BLaER1 (cell line): ENCODE measurements around the gene ATP9B.
"Not testable (repeated sequence)": the region's sequence is repeated elsewhere in the genome, so short reads cannot be mapped to it uniquely, and the experiment has no call there.

ENCODE experiments used
- H3K27ac ChIP-seq: shearing (Covaris generic); formaldehyde crosslinking; 2 replicates; pipeline ENCODE4 v1.8.1; 2022
- H3K27me3 ChIP-seq: shearing (Covaris generic); formaldehyde crosslinking; 2 replicates; pipeline ENCODE4 v1.8.1; 2022
- H3K36me3 ChIP-seq: shearing (Covaris generic); formaldehyde crosslinking; 2 replicates; pipeline ENCODE4 v1.8.1; 2022
- H3K4me1 ChIP-seq: shearing (Covaris generic); formaldehyde crosslinking; 2 replicates; pipeline ENCODE4 v1.8.1; 2022
- H3K4me2 ChIP-seq: shearing (Covaris generic); formaldehyde crosslinking; 2 replicates; pipeline ENCODE4 v1.8.1; 2022
- H3K4me3 ChIP-seq: shearing (Covaris generic); formaldehyde crosslinking; 2 replicates; pipeline ENCODE4 v1.8.1; 2022
- H3K9ac ChIP-seq: shearing (Covaris generic); formaldehyde crosslinking; 2 replicates; pipeline ENCODE4 v1.8.1; 2022
- H3K9me3 ChIP-seq: shearing (Covaris generic); formaldehyde crosslinking; 2 replicates; pipeline ENCODE4 v1.8.1; 2022
- H4K20me1 ChIP-seq: shearing (Covaris generic); formaldehyde crosslinking; 2 replicates; pipeline ENCODE4 v1.8.1; 2022
- Cebpa-rat ChIP-seq: shearing (Covaris generic); IDR thresholded peaks from 2 replicates; pipeline ENCODE4 v1.8.1; 2022

The ATP9B gene

GRCh38 chr18:79283929-79284328 is 214.7 kb downstream of the ATP9B start:
- no peak overlapping the region for H3K4me3 ChIP-seq
- H3K4me1 ChIP-seq = peaks cover 20% of the 10 kb centered on the region
- H3K4me2 ChIP-seq = peak overlapping the region; percentile 75
- peaks cover 10% of the 10 kb centered on the region for H3K36me3 ChIP-seq
- no peaks in the 10 kb centered on the region for H3K9me3 ChIP-seq
- no peak for TF ChIP-seq Cebpa-rat
- H3K27me3 ChIP-seq = no peaks in the 10 kb centered on the region
- H3K9ac ChIP-seq = no peak overlapping the region
- no peak overlapping the region for H3K27ac ChIP-seq
- H4K20me1 ChIP-seq = no peaks in the 10 kb centered on the region

GRCh38 chr18:79285191-79285590 is 216.0 kb downstream of the ATP9B start:
- not testable (repeated sequence) for H4K20me1 ChIP-seq, H3K4me2 ChIP-seq, H3K36me3 ChIP-seq, H3K9ac ChIP-seq, H3K4me3 ChIP-seq, H3K9me3 ChIP-seq, H3K27ac ChIP-seq, H3K27me3 ChIP-seq
- H3K4me1 ChIP-seq = peaks cover 20% of the 10 kb centered on the region

- H4K20me1 ChIP-seq, H3K9ac ChIP-seq, H3K4me1 ChIP-seq, H3K27me3 ChIP-seq, H3K36me3 ChIP-seq, H3K4me3 ChIP-seq, H3K27ac ChIP-seq, H3K4me2 ChIP-seq, H3K9me3 ChIP-seq: not testable (repeated sequence)
Measured at GRCh38 chr18:79290409-79290808, 221.2 kb downstream of the ATP9B start.

GRCh38 chr18:79290876-79291275 is 221.7 kb downstream of the ATP9B start:
- Histone ChIP-seq H3K27ac (no peak overlapping the region), H3K4me1 (peaks cover 9% of the 10 kb centered on the region), H3K9ac (no peak overlapping the region), H3K4me3 (no peak overlapping the region), H3K9me3 (peaks cover 5% of the 10 kb centered on the region; the same call in 1 of the 2 replicates), H4K20me1 (no peaks in the 10 kb centered on the region), H3K36me3 (peaks cover 9% of the 10 kb centered on the region), H3K27me3 (no peaks in the 10 kb centered on the region), H3K4me2 (no peak overlapping the region)
- TF ChIP-seq Cebpa-rat = no peak

GRCh38 chr18:79294235-79294634 is 225.0 kb downstream of the ATP9B start:
- peaks cover 9% of the 10 kb centered on the region for H3K36me3 ChIP-seq
- H3K4me3 ChIP-seq = no peak overlapping the region
- H3K27me3 ChIP-seq = no peaks in the 10 kb centered on the region
- no peak overlapping the region for H3K9ac ChIP-seq
- peaks cover 5% of the 10 kb centered on the region; the same call in 1 of the 2 replicates for H3K9me3 ChIP-seq
- no peak overlapping the region for H3K27ac ChIP-seq
- no peak for TF ChIP-seq Cebpa-rat
- no peaks in the 10 kb centered on the region for H4K20me1 ChIP-seq
- peak overlapping the region; percentile 29 for H3K4me2 ChIP-seq
- H3K4me1 ChIP-seq = peaks cover 9% of the 10 kb centered on the region

GRCh38 chr18:79299272-79299671 is 230.1 kb downstream of the ATP9B start:
- no peaks in the 10 kb centered on the region for H3K27me3 ChIP-seq
- TF ChIP-seq Cebpa-rat = no peak
- no peak overlapping the region for H3K4me2 ChIP-seq
- no peaks in the 10 kb centered on the region for H3K9me3 ChIP-seq
- no peaks in the 10 kb centered on the region for H4K20me1 ChIP-seq
- H3K36me3 ChIP-seq = peaks cover 9% of the 10 kb centered on the region
- H3K4me3 ChIP-seq = no peak overlapping the region
- no peak overlapping the region for H3K27ac ChIP-seq
- H3K4me1 ChIP-seq = peaks cover 3% of the 10 kb centered on the region
- H3K9ac ChIP-seq = no peak overlapping the region

- H4K20me1 ChIP-seq = no peaks in the 10 kb centered on the region
- no peak for TF ChIP-seq Cebpa-rat
- no peak overlapping the region for H3K4me2 ChIP-seq
- H3K9ac ChIP-seq = no peak overlapping the region
- no peak overlapping the region for H3K27ac ChIP-seq
- no peaks in the 10 kb centered on the region for H3K4me1 ChIP-seq
- no peaks in the 10 kb centered on the region for H3K27me3 ChIP-seq
- H3K9me3 ChIP-seq = no peaks in the 10 kb centered on the region
- peaks cover 14% of the 10 kb centered on the region for H3K36me3 ChIP-seq
- H3K4me3 ChIP-seq = no peak overlapping the region
Measured at GRCh38 chr18:79299711-79300110, 230.5 kb downstream of the ATP9B start.

GRCh38 chr18:79300413-79300812 is 231.2 kb downstream of the ATP9B start:
- Histone ChIP-seq H4K20me1 (no peaks in the 10 kb centered on the region), H3K4me1 (no peaks in the 10 kb centered on the region), H3K4me3 (no peak overlapping the region), H3K36me3 (peaks cover 19% of the 10 kb centered on the region), H3K27me3 (no peaks in the 10 kb centered on the region), H3K27ac (no peak overlapping the region), H3K9ac (no peak overlapping the region), H3K9me3 (no peaks in the 10 kb centered on the region), H3K4me2 (no peak overlapping the region)
- no peak for TF ChIP-seq Cebpa-rat

- H3K4me1 ChIP-seq = no peaks in the 10 kb centered on the region
- H3K36me3 ChIP-seq = peaks cover 30% of the 10 kb centered on the region
- no peak for TF ChIP-seq Cebpa-rat
- H3K4me3 ChIP-seq = no peak overlapping the region
- no peaks in the 10 kb centered on the region for H3K27me3 ChIP-seq
- no peak overlapping the region for H3K4me2 ChIP-seq
- H3K9me3 ChIP-seq = no peaks in the 10 kb centered on the region
- no peak overlapping the region for H3K9ac ChIP-seq
- no peaks in the 10 kb centered on the region for H4K20me1 ChIP-seq
- H3K27ac ChIP-seq = no peak overlapping the region
Measured at GRCh38 chr18:79302120-79302519, 232.9 kb downstream of the ATP9B start.

- Histone ChIP-seq H3K4me3 (no peak overlapping the region), H3K9ac (no peak overlapping the region), H3K27me3 (no peaks in the 10 kb centered on the region), H3K4me1 (no peaks in the 10 kb centered on the region), H3K27ac (no peak overlapping the region), H3K36me3 (peaks cover 40% of the 10 kb centered on the region), H3K9me3 (no peaks in the 10 kb centered on the region), H3K4me2 (no peak overlapping the region), H4K20me1 (no peaks in the 10 kb centered on the region)
- no peak for TF ChIP-seq Cebpa-rat
Measured at GRCh38 chr18:79305911-79306310, 236.7 kb downstream of the ATP9B start.

GRCh38 chr18:79309614-79310358 is 240.6 kb downstream of the ATP9B start:
- 0 out of 2 replicates have a peak, but pooled peaks have one; percentile 21 for TF ChIP-seq Cebpa-rat

More at GRCh38 chr18:79309614-79310358, 240.6 kb downstream of the ATP9B start:
- Histone ChIP-seq H3K4me2 (no peak overlapping the region), H3K27ac (no peak overlapping the region), H3K4me3 (no peak overlapping the region), H3K9me3 (no peaks in the 10 kb centered on the region), H3K36me3 (peaks cover 40% of the 10 kb centered on the region), H3K27me3 (no peaks in the 10 kb centered on the region), H4K20me1 (no peaks in the 10 kb centered on the region), H3K9ac (no peak overlapping the region), H3K4me1 (no peaks in the 10 kb centered on the region)
